Gastrocnemius medialis (tissue), 4 donors: ENCODE measurements around the gene RNF187. TPM values are rescaled to one million over a fixed set of nuclear protein-coding genes. Genes with fewer than 3 reads are reported as not detected.

Experiments used
- ATAC-seq, 2 donors: fragments of 150-250 bp; one replicate each; pipeline ENCODE4 v1.9.1; 2016
- DNase-seq, 2 donors: peaks; one replicate each; pipeline ENCODE4 v3.0.0-alpha.2; 2019
- H3K27ac ChIP-seq, 4 donors: fragments of 200-600 bp; sonication (generic); 1 replicate in 1 of 4; 2 replicates in 3 of 4; pipeline ENCODE4 v1.5.1; 2016 to 2018; ENCODE audit warnings: mild to moderate bottlenecking in 2 of 4, moderate library complexity in 1 of 4
- H3K27me3 ChIP-seq, 3 donors: fragments of 200-600 bp; sonication (generic) in 2 of 3; 1 replicate in 1 of 3; 2 replicates in 2 of 3; pipeline versions ENCODE4 v1.5.1 to v1.6.0; 2016 to 2019; ENCODE audit warnings: mild to moderate bottlenecking in 1 of 3, moderate library complexity in 1 of 3
- H3K36me3 ChIP-seq, 2 donors: fragments of 200-600 bp; sonication (generic) in 1 of 2; one replicate each; pipeline ENCODE4 v1.5.1; 2017 to 2018
- H3K4me1 ChIP-seq, 2 donors: fragments of 200-600 bp; sonication (generic) in 1 of 2; one replicate each; pipeline ENCODE4 v1.5.1; 2016 to 2017; ENCODE audit warnings: mild to moderate bottlenecking in 2 of 2
- H3K4me3 ChIP-seq, 4 donors: fragments of 200-600 bp; sonication (generic) in 3 of 4; 1 replicate in 1 of 4; 2 replicates in 3 of 4; pipeline ENCODE4 v1.5.1; 2016 to 2019; ENCODE audit warnings: mild to moderate bottlenecking in 2 of 4
- H3K9me3 ChIP-seq, 3 donors: fragments of 200-600 bp; sonication (generic) in 2 of 3; 1 replicate in 1 of 3; 2 replicates in 2 of 3; pipeline ENCODE4 v1.5.1; 2016 to 2019
- POLR2A ChIP-seq, 2 donors: fragments of 450-650 bp; IDR thresholded peaks; one replicate each; pipeline ENCODE4 v1.6.1; 2017; ENCODE audit warnings: antibody characterized with exemption in 2 of 2, mild to moderate bottlenecking in 2 of 2, moderate library complexity in 2 of 2
- in situ Hi-C, 4 donors: fragments of 200-750 bp; cut with MboI; loops; one replicate each; pipeline versions ENCODE4 v1.15.0 to v1.8.0; 2017; ENCODE audit warnings: low sequenced_read_pairs in 4 of 4
- intact Hi-C: fragments of 100-400 bp; cut with DNase I; formaldehyde crosslinking; loops from one replicate; pipeline ENCODE4 v1.15.1; 2023; ENCODE audit warnings: low total_unique reads
- total RNA-seq, 4 donors: library from RNA; depleted of rRNA; stranded (reverse); fragments of >200 nt; gene quantifications; one replicate each; pipeline versions ENCODE4 v1.1.0 to v1.2.3, GENCODE V29; 2016
- TF ChIP-seq, protein P1 (sequence below), 5 experiments: fragments of 450-650 bp in 3 of 5; fragments of 200-600 bp in 2 of 5; sonication (generic) in 2 of 5; IDR thresholded peaks in 4 of 5; conservative IDR thresholded peaks in 1 of 5; 1 replicate in 4 of 5; 2 replicates in 1 of 5; pipeline ENCODE4 v1.5.1; 2016 to 2019; ENCODE audit warnings: antibody characterized with exemption in 5 of 5, mild to moderate bottlenecking in 3 of 5, moderate library complexity in 3 of 5

Gene RNF187
- total RNA-seq, 4 donors from 2014 or later: 33.5 to 99.8 (median 62.5) TPM

DNA sequence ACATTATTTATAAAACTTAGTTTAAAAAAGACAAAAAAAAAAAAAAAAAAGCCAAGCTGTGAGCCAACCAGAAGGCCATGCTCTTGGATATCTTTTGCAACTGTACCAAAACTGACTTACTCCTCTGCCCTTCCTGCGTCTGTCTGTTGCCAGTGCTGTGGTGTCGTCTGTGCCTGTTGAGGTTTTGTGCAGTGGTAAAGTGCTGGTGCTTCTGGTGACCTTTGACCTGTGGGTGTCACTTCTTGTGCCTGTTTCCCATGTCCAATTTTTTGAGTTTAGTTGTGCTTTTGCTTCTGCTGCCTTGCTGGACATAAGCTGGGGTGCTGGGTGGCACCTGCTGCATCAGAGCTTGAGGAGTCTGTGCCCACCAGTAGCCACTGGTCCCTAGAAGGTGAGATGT lies 41.4 kb downstream of the RNF187 start:
- ATAC-seq (no peak), DNase-seq (no peak)
- H3K36me3 ChIP-seq: no peaks in the 10 kb centered on the region
- H3K27ac ChIP-seq: no peak overlapping the region
- in situ Hi-C loops (no loop called here), intact Hi-C loops (no loop called here)
- H3K9me3 ChIP-seq: no peaks in the 10 kb centered on the region
- peaks cover 0 to 3% (median 0%) of the 10 kb centered on the region in 3 donors for H3K27me3 ChIP-seq
- H3K4me3 ChIP-seq: no peak overlapping the region
- TF ChIP-seq POLR2A (IDR thresholded peaks at IDR 0.05): no peak
- TF ChIP-seq, protein P1, sequence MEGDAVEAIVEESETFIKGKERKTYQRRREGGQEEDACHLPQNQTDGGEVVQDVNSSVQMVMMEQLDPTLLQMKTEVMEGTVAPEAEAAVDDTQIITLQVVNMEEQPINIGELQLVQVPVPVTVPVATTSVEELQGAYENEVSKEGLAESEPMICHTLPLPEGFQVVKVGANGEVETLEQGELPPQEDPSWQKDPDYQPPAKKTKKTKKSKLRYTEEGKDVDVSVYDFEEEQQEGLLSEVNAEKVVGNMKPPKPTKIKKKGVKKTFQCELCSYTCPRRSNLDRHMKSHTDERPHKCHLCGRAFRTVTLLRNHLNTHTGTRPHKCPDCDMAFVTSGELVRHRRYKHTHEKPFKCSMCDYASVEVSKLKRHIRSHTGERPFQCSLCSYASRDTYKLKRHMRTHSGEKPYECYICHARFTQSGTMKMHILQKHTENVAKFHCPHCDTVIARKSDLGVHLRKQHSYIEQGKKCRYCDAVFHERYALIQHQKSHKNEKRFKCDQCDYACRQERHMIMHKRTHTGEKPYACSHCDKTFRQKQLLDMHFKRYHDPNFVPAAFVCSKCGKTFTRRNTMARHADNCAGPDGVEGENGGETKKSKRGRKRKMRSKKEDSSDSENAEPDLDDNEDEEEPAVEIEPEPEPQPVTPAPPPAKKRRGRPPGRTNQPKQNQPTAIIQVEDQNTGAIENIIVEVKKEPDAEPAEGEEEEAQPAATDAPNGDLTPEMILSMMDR (IDR thresholded peaks at IDR 0.05 in 4 of 5, conservative IDR thresholded peaks at IDR 0.05 in 1 of 5): no peak
- peaks cover 8 to 11% of the 10 kb centered on the region in 2 donors for H3K4me1 ChIP-seq

DNA sequence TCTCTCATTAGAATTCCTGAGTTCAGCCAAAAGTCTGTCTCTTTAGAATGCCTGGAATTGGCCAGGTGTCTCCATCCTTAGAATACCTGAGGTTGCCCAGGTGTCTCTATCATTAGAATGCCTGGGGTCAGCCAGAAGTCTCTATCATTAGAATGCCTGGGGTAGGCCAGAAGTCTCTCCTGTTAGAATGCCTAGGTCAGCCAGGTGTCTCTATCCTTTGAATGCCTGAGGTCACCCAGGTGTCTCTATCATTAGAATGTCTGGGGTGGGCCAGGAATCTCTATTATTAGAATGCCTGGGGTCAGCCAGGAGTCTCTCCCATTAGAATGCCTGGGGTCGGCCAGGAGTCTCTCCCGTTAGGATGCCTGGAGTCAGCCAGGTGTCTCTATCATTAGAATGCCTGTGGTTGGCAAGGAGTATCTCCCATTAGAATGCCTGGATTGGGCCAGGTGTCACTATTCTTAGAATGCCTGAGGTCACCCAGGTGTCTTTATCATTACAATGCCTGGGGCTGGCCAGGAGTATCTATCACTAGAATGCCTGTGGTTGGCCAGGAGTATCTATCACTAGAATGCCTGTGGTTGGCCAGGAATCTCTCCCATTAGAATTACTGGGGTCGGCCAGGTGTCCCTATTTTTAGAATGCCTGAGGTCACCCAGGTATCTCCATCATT lies 43.0 kb downstream of the RNF187 start:
- no peak overlapping the region for H3K27ac ChIP-seq
- ATAC-seq (no peak), DNase-seq (no peak)
- no peaks in the 10 kb centered on the region for H3K9me3 ChIP-seq
- H3K27me3 ChIP-seq: peaks cover 0 to 3% (median 0%) of the 10 kb centered on the region in 3 donors
- in situ Hi-C loops: no loop called here
- intact Hi-C loops: no loop called here
- TF ChIP-seq, protein P1 (IDR thresholded peaks at IDR 0.05 in 4 of 5, conservative IDR thresholded peaks at IDR 0.05 in 1 of 5): no peak
- no peak overlapping the region for H3K4me3 ChIP-seq
- H3K4me1 ChIP-seq: peaks cover 18 to 23% of the 10 kb centered on the region in 2 donors
- H3K36me3 ChIP-seq: no peaks in the 10 kb centered on the region

DNA sequence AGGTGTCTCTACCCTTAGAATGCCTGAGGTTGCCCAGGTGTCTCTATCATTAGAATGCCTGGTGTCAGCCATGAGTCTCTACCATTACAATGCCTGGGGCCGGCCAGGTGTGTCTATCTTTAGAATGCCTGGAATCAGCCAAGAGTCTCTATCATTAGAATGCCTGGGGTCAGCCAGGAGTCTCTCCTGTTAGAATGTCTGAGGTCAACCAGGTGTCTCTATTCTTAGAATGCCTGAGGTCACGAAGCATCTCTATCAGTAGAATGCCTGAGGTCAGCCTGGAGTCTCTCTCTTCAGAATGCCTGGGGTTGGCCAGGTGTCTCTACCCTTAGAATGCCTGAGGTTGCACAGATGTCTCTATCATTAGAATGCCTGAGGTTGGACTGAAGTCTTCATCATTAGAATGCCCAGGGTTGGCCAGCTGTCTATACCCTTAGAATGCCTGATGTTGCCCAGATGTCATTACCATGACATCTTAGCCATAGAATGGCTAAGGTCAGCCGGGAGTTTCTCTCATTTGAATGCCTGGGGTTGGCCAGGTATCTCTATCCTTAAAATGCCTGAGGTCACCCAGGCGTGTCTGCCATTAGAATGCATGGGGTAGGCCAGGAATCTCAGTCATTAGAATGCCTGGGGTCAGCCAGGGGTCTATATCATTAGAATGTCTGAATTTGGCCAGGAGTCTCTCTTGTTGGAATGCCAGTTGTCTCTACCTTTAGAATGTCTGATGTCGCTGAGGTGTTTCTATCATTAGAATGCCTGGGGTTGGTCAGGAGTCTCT lies 44.0 kb downstream of the RNF187 start:
- Histone ChIP-seq H3K4me1 (peaks cover 18 to 23% of the 10 kb centered on the region in 2 donors), H3K4me3 (no peak overlapping the region), H3K9me3 (no peaks in the 10 kb centered on the region), H3K27me3 (no peaks in the 10 kb centered on the region), H3K27ac (no peak overlapping the region), H3K36me3 (no peaks in the 10 kb centered on the region)
- in situ Hi-C loops (no loop called here), intact Hi-C loops (no loop called here)
- TF ChIP-seq, protein P1 (IDR thresholded peaks at IDR 0.05 in 4 of 5, conservative IDR thresholded peaks at IDR 0.05 in 1 of 5): no peak
- no peak for TF ChIP-seq POLR2A (IDR thresholded peaks at IDR 0.05)
- DNase-seq (no peak), ATAC-seq (no peak)

DNA sequence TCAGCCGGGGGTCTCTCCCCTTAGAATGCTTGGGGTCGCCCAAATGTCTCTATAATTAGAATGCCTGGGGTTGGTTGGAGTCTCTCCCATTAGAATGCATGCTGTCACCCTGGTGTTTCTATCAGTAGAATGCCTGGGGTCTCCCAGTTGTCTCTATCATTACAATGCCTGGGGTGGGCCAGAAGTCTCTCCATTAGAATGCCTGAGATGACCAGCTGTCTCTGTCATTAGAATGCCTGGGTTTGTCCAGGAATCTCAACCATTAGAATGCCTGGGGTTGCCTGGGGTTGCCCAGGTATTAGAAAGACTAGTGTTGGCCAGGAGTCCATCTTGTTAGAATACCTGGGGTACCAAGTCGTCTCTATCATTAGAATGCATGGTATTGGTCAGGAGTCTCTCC lies 51.6 kb downstream of the RNF187 start:
- DNase-seq (no peak), ATAC-seq (no peak)
- intact Hi-C loops (no loop called here), in situ Hi-C loops (no loop called here)
- Histone ChIP-seq H3K27me3 (no peaks in the 10 kb centered on the region), H3K27ac (no peak overlapping the region), H3K9me3 (no peaks in the 10 kb centered on the region), H3K36me3 (no peaks in the 10 kb centered on the region), H3K4me1 (peaks cover 10 to 12% of the 10 kb centered on the region in 2 donors), H3K4me3 (no peak overlapping the region)
- TF ChIP-seq, protein P1 (IDR thresholded peaks at IDR 0.05 in 4 of 5, conservative IDR thresholded peaks at IDR 0.05 in 1 of 5): no peak
- TF ChIP-seq POLR2A (IDR thresholded peaks at IDR 0.05): no peak
